GM21528 (cell line): ENCODE measurements around the gene CDPF1.

Experiments
- ATAC-seq: cut with Tn5 transposase; IDR thresholded peaks from one replicate; pipeline ENCODE4 v1.9.1; 2021; ENCODE audit warnings: mild to moderate bottlenecking, moderate library complexity; ENCODE audit not compliant: unreplicated experiment, low FRiP score

The CDPF1 gene

DNA sequence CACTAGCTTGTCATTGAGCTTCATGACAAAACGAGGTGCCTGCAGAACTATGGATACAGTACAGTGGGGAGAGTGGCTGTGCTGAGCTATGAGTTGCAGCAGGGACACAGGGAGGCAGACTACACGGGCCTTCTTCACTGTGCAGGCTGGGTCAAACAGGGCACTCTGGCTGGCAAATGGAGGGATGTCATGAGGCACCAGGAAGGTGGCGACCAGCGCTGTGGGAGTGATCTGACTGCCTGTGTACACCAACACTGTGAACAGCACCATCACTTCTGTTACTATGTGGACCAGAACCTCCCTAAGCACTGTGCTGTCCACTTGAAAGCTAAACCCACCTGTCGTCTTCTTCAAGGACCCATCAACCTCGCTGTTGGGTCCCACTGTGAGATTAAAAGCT, 9.9 kb upstream of the CDPF1 start:
- ATAC-seq, result no peak

GRCh38 chr22:46259374-46259773, 9.3 kb upstream of the CDPF1 start:
- no peak for ATAC-seq

GRCh38 chr22:46256358-46256958, 6.4 kb upstream of the CDPF1 start:
- no peak for ATAC-seq

DNA sequence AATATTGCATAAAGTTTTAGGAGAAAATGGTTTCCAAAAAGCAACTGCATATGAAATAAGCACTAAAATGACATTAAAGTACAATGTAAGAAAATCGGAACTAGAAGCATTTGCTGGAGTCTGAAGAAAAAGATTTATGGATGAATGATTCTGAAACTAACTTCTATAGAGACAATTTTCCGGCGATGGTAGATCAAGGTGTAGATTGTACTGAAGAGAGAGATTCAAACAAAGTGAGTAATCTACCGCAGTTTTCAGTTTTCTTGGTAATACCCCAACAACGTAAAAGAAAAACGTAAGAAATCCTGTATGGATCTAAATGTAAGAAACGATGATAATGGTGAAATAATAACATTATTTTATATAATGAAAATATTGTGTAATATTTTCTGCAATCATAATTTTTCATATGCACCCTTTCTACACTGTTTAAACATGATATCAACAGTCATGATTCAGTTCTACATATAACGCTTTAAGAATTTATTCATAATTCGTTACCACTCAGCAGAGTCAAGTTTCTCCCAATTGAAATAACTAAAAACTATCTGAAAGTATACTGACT, 1.8 kb upstream of the CDPF1 start:
- ATAC-seq, result no peak

GRCh38 chr22:46251266-46251665, 1.2 kb upstream of the CDPF1 start:
- no peak for ATAC-seq

DNA sequence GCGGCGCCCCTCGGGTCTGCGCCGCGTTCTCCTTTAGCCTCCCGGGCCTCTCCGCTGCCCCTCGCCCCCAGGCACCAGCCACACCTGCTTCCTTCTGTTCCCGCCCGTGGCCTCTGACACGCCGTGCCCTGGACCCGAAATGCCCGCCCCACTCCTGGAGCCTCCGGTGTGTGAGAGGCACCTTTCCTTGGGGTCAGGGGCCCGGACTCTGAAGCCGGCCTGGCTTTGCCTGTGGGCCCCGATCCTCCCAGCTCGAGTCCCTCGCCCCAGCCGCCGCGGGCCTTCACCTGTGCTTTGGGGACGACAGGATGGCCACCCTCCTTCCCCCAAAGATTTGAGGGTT, 661 bp upstream of the CDPF1 start:
- ATAC-seq, result no peak

- ATAC-seq, result no peak
Measured at GRCh38 chr22:46247443-46247975, 2.6 kb downstream of the CDPF1 start.

DNA sequence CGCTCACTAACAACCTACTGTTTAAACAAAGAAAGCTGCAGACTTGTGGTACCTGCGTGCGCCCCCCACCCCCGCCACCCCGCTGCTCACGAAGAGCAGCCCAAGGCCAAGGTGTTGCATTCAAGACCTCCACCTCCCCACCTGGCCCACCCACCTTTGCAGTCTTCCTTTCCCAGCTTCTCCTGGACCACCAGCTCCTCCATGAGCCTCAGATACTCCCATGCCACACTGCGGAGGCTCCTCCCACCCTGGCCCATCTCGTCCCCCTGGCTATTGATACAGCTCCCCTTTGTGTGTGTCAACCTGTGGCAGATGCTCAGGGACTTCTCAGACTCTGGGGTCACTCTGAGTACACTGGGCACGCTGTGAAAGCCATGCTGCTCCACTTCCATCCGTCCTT, 3.9 kb downstream of the CDPF1 start:
- ATAC-seq, result no peak

GRCh38 chr22:46245511-46245910, 4.6 kb downstream of the CDPF1 start:
- no peak for ATAC-seq

- no peak for ATAC-seq
Measured at GRCh38 chr22:46244771-46245170, 5.3 kb downstream of the CDPF1 start.

DNA sequence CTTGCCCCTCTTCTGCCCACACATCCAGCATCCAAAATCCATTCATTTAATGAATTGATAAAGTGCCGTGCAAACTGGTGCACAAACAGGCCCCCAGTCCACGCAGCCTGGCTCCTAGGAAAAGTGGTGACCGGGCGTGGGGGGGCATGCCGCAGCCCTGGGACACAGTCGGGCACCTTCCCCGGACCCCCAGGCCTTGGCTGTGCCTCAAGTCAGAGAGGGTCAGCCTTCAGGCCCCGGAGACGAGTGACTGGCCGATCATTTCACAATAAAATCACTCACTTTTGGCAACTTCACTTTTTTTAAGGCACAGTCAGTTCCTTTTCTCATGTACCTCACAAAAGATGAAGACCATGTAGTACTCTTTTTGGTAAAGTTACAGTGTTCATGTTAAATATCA, 8.0 kb downstream of the CDPF1 start:
- ATAC-seq, result no peak

- no peak for ATAC-seq
Measured at GRCh38 chr22:46241396-46242007, 8.6 kb downstream of the CDPF1 start.

GRCh38 chr22:46240907-46241306, 9.2 kb downstream of the CDPF1 start:
- ATAC-seq, result no peak

- no peak for ATAC-seq
Measured at GRCh38 chr22:46240506-46240905, 9.6 kb downstream of the CDPF1 start.

DNA sequence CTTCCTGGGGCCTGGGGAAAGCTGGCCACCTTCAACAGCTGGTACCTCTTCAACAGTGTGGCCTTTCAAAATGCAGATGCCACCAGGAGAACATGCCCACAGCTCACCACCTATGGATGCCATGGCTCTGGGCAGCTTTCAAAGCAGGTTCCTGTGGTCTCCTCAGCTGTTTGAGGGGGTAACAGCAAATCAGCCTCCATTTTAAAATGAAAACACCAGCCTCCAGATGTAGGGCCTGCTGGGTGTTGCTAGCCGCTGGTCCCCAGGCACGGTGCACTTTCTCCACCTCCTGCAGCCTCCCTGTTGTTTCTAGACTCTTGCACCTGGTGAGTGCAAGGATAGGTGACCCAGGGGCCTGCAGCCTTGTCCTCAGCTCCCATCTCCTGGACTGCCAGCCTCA, 10.0 kb downstream of the CDPF1 start:
- ATAC-seq, result no peak

DNA sequence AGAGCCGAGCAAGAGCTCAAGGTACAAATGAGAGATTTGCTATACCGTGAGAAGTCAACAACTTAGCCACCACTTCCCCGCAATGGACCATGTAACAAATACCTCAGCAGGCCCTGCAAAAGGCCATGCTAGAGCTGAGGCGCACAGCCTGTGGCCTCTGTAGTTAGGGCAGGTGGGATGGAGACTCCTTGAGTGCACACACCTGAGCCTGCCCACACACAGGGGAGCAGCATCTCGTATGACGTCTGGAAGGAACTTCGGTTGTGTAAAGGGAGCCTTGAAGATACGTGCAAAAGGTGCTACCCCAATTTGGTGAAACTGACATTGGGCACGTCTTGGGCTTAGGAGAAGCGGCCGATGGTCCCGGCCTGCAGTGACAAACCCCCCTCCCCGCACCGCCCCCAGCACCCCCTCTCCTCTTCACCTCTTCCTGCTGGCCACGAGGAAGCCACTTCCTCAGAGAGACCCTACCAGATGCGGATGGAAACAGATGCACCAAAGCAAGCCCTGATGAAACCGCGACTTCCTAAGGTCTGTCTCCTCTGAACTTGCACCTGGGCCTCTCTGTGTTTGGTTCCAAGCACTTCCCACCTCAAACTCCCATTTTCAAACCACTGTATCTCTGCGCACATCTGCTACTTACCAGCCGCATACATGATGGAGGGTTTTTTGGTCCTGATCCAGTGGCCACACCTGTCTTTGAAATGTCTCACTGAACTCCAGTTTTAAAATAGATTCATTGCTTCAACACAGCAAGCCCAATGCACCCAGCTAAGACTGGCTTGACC, 10.6 kb downstream of the CDPF1 start:
- no peak for ATAC-seq

DNA sequence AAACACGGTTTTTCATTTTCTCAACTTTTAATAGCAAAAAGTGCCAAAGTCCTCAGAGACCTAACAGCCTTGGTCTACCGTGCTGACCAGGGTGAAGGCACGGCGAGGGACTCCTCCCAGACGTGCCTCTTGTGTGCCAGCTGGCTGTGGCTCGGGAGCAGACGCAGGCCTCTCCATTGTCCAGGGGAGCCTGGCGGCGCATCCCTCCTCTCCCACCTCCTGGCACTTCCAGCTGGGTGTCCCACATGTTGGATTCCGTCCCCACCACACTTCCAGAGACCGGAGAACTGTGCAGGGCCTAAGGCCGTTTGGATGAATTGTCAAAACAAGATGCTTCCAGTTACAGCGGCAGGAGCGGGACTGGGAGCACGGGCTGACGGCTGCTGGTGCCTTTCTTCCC, 11.6 kb downstream of the CDPF1 start:
- ATAC-seq, result no peak

DNA sequence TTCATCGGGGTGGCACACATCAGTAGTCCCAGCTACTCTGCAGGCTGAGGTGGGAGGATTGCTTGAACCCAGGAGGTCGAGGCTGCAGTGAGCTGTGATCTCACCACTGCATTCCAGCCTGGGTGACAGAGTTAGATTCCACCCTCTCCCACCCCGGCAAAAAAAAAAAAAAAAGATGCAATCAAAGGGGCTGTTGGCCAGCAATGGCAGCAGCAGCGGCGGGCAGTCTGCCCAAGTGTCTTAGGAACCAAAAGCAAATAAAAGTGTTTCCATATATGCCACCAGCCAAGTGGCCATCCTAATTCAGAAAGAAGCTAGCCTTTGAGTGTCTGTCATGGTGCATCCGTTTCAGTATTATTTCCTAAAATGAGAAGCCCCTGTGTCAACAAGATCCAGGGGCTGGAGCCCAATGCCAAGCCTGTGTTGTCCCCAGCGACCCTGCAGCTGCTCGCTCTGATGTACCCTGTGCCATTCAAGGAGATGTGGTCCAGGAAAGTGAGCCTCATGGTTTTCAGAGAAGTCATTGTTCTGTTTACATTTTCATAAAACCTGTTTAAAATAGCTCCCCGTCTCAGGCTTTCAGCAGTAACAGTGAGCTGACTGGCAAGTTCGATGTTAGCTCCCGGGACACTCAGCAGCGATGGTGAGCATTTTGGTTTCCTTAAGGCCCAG, 12.5 kb downstream of the CDPF1 start:
- ATAC-seq, result no peak

GRCh38 chr22:46234969-46235368, 15.1 kb downstream of the CDPF1 start:
- no peak for ATAC-seq

DNA sequence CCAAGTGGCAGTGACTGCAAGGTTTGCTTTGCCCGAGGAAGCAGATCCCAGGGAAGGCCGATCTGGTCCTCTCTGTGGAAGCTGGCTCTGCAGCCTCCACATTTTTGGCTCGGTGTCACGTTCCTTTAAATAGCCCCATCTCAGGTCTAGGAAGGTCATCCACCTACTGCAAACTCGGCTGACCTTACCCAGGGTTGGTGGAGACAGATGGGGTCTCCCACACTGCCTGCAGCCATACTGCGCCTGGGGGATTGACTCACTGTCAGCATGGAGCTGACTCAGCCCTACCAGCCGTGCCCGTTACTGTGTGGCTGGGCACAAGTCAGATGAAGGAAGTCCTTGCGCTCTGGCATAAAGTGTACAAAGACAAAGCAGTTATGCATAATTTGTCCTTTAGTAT, 16.9 kb downstream of the CDPF1 start:
- no peak for ATAC-seq
